Spleen (tissue), 11 donors: ENCODE data around the gene NUP85. TPM values are rescaled to one million over a fixed set of nuclear protein-coding genes. Genes with fewer than 3 reads are reported as not detected.
A peak's percentile ranks its signal among the peaks of the same experiment; 100 is the strongest.

Experiments
- DNase-seq: peaks from one replicate; pipeline ENCODE4 v3.0.0-alpha.2; 2020
- H3K27ac ChIP-seq, 8 donors: fragments of 200-600 bp; sonication (generic) in 7 of 8; 1 replicate in 4 of 8; 2 replicates in 4 of 8; pipeline versions ENCODE4 v1.5.0 to v1.8.0; 2016 to 2021; ENCODE audit warnings: inconsistent platforms in 4 of 8, mild to moderate bottlenecking in 4 of 8, moderate library complexity in 1 of 8
- H3K27me3 ChIP-seq, 7 donors: fragments of 200-600 bp; sonication (generic) in 6 of 7; replicated peaks in 1 of 7; 1 replicate in 4 of 7; 2 replicates in 3 of 7; pipeline versions ENCODE4 v1.5.0 to v1.8.0; 2016 to 2021; ENCODE audit warnings: inconsistent platforms in 3 of 7, mild to moderate bottlenecking in 1 of 7
- H3K36me3 ChIP-seq, 6 donors: fragments of 200-600 bp; sonication (generic) in 5 of 6; 1 replicate in 4 of 6; 2 replicates in 2 of 6; pipeline versions ENCODE4 v1.5.0 to v1.8.0; 2016 to 2021; ENCODE audit warnings: inconsistent platforms in 2 of 6
- H3K4me1 ChIP-seq, 6 donors: fragments of 200-600 bp; sonication (generic) in 5 of 6; 1 replicate in 3 of 6; 2 replicates in 3 of 6; pipeline versions ENCODE4 v1.5.0 to v1.8.0; 2016 to 2021; ENCODE audit warnings: inconsistent platforms in 3 of 6
- H3K4me3 ChIP-seq, 8 donors: fragments of 200-600 bp; sonication (generic) in 7 of 8; 1 replicate in 4 of 8; 2 replicates in 4 of 8; pipeline versions ENCODE4 v1.5.0 to v1.8.0; 2016 to 2021; ENCODE audit warnings: inconsistent platforms in 4 of 8, mild to moderate bottlenecking in 4 of 8, moderate library complexity in 2 of 8
- H3K9me3 ChIP-seq, 8 donors: fragments of 200-600 bp; sonication (generic) in 7 of 8; 1 replicate in 4 of 8; 2 replicates in 4 of 8; pipeline versions ENCODE4 v1.5.0 to v1.8.0; 2016 to 2021; ENCODE audit warnings: inconsistent platforms in 4 of 8
- POLR2A ChIP-seq, 3 donors: fragments of 450-650 bp; IDR thresholded peaks; one replicate each; pipeline ENCODE4 v1.5.1; 2017; ENCODE audit warnings: antibody characterized with exemption in 3 of 3, mild to moderate bottlenecking in 1 of 3
- POLR2AphosphoS5 ChIP-seq, 3 donors: sonication (generic); formaldehyde crosslinking; IDR thresholded peaks; one replicate each; pipeline ENCODE4 v1.5.1; 2017; ENCODE audit warnings: antibody characterized with exemption in 3 of 3
- WGBS, 5 donors: extraction: QIAGEN DNeasy Blood & Tissue Kit in 3 of 5; methylation state at CpG; one replicate each; pipeline versions ENCODE4 v1.1.5 to v1.1.7; 2013 to 2018; 5-methylcytosine and 5-hydroxymethylcytosine counted together
- intact Hi-C: fragments of 100-400 bp; cut with DNase I; formaldehyde crosslinking; loops from one replicate; pipeline ENCODE4 v1.15.0; 2023; ENCODE audit warnings: low total_unique reads
- polyA plus RNA-seq, 3 donors: library from polyadenylated mRNA; stranded (reverse); fragments of 200-250 nt; gene quantifications; one replicate each; pipeline ENCODE4 v1.2.1, GENCODE V29; 2013
- total RNA-seq, 7 donors: library from RNA; depleted of rRNA in 3 of 7; stranded (reverse); fragments of >200 nt in 3 of 7; fragmentation: NEBNext Ultra II Directional in 4 of 7; extraction: Animal tissue kit (Norgen Biotek cat#: 25700) in 4 of 7; gene quantifications; one replicate each; pipeline versions ENCODE4 v1.1.0 to v1.2.1, GENCODE V29; 2016 to 2021
- TF ChIP-seq, protein P1 (sequence below), 11 experiments: fragments of 200-600 bp in 7 of 11; fragments of 450-650 bp in 4 of 11; sonication (generic) in 4 of 11; IDR thresholded peaks in 8 of 11; conservative IDR thresholded peaks in 3 of 11; 1 replicate in 7 of 11; 2 replicates in 4 of 11; pipeline versions ENCODE4 v1.4.0 to v1.8.0; 2016 to 2021; ENCODE audit warnings: antibody characterized with exemption in 11 of 11, inconsistent platforms in 4 of 11, mild to moderate bottlenecking in 1 of 11
- donor health status: healthy with polysubstance abuse.
- donor health status: DM: no; HTN: no; CAD: no; lungs with moderate emphysema.
- donor health status: DM: no; HTN: no; CAD: no.
- donor health status: Bipolar disorder and iron deficiency.
- donor health status: healthy.
- donor health status: DM: no; HTN: no; CAD: no.
- donor health status: DM: yes; HTN: yes; CAD: no.

Gene NUP85
- total and polyA plus RNA-seq, 10 donors: 35.5 to 83.8 (median 63.9) TPM

DNA sequence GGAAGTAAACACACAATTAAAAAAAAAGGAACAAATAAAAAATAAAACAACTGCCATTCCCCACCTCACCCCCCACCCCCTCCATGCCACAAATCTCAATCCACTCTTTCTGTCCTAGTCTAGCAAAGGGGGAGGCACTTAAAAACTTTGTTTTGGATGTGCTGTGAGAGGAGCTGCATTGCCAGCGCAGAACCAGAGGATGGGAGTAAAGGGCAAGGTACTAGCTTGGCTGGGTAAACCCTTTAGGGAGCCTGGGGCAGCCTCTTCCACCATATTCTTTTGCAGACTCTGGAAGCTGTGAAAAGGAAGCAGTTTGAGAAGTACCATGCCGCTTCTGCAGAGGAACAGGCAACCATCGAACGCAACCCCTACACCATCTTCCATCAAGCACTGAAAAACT lies 57.6 kb downstream of the NUP85 start:
- DNase-seq: peak; percentile 24
- peak overlapping the region in 3 of 8 donors; percentile 88 to 95 (median 91) for H3K4me3 ChIP-seq

DNA sequence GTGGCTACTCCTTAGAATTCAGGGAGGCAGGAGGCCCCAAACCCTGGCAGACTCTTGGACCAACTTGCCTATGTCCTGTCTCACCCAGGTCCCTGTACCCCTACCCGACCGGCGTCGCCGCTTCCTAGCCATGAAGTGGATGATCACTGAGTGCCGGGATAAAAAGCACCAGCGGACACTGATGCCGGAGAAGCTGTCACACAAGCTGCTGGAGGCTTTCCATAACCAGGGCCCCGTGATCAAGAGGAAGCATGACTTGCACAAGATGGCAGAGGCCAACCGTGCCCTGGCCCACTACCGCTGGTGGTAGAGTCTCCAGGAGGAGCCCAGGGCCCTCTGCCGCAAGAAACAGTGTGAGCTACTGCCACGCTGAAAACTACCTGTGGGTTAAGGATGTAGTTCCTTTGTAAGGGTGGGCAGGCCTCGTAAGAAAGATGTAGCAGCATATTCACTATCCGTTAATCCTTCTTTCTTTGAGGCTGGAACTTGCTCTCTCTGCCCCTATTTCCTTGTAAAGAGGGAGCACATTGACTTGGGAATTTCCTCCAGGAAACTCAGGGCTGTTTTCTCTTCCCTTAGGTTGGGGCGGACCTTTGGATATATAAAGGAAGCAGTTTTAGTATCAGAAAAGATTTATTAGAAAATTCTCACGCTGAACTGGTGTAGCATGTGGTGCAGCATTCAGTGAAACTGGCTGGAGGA lies 60.3 kb downstream of the NUP85 start:
- WGBS, 5 donors: 64 to 78% (median 70%) methylated on average over 12 to 17 of the region's 17 CpGs
- DNase-seq: peak; percentile 78
- intact Hi-C loops: no loop called here
- peaks cover 14 to 81% (median 59%) of the 10 kb centered on the region in 6 donors for H3K4me1 ChIP-seq
- H3K9me3 ChIP-seq: no peaks in the 10 kb centered on the region
- no peak overlapping the region for H3K4me3 ChIP-seq
- peaks cover 0 to 50% (median 37%) of the 10 kb centered on the region in 6 donors for H3K36me3 ChIP-seq
- TF ChIP-seq POLR2AphosphoS5 (IDR thresholded peaks at IDR 0.05): no peak
- TF ChIP-seq, protein P1, sequence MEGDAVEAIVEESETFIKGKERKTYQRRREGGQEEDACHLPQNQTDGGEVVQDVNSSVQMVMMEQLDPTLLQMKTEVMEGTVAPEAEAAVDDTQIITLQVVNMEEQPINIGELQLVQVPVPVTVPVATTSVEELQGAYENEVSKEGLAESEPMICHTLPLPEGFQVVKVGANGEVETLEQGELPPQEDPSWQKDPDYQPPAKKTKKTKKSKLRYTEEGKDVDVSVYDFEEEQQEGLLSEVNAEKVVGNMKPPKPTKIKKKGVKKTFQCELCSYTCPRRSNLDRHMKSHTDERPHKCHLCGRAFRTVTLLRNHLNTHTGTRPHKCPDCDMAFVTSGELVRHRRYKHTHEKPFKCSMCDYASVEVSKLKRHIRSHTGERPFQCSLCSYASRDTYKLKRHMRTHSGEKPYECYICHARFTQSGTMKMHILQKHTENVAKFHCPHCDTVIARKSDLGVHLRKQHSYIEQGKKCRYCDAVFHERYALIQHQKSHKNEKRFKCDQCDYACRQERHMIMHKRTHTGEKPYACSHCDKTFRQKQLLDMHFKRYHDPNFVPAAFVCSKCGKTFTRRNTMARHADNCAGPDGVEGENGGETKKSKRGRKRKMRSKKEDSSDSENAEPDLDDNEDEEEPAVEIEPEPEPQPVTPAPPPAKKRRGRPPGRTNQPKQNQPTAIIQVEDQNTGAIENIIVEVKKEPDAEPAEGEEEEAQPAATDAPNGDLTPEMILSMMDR (IDR thresholded peaks at IDR 0.05 in 8 of 11, conservative IDR thresholded peaks at IDR 0.05 in 3 of 11): no peak
- TF ChIP-seq POLR2A (IDR thresholded peaks at IDR 0.05): no peak
- peak overlapping the region in 3 of 8 donors; percentile 27 to 57 (median 42) for H3K27ac ChIP-seq
- H3K27me3 ChIP-seq: no peaks in the 10 kb centered on the region

More for the DNA sequence above, 57.6 kb downstream of the NUP85 start:
- 85 to 97% (median 96%) methylated on average over 4 of the region's 4 CpGs for WGBS, 5 donors
- intact Hi-C loops: no loop called here
- Histone ChIP-seq H3K27ac (no peak overlapping the region), H3K27me3 (no peaks in the 10 kb centered on the region), H3K4me1 (peaks cover 28 to 82% (median 63%) of the 10 kb centered on the region in 6 donors), H3K9me3 (no peaks in the 10 kb centered on the region), H3K36me3 (peaks cover 0 to 50% (median 37%) of the 10 kb centered on the region in 6 donors)
- TF ChIP-seq POLR2A (IDR thresholded peaks at IDR 0.05) (no peak), POLR2AphosphoS5 (IDR thresholded peaks at IDR 0.05) (no peak)
- TF ChIP-seq, protein P1 (IDR thresholded peaks at IDR 0.05 in 8 of 11, conservative IDR thresholded peaks at IDR 0.05 in 3 of 11): no peak

DNA sequence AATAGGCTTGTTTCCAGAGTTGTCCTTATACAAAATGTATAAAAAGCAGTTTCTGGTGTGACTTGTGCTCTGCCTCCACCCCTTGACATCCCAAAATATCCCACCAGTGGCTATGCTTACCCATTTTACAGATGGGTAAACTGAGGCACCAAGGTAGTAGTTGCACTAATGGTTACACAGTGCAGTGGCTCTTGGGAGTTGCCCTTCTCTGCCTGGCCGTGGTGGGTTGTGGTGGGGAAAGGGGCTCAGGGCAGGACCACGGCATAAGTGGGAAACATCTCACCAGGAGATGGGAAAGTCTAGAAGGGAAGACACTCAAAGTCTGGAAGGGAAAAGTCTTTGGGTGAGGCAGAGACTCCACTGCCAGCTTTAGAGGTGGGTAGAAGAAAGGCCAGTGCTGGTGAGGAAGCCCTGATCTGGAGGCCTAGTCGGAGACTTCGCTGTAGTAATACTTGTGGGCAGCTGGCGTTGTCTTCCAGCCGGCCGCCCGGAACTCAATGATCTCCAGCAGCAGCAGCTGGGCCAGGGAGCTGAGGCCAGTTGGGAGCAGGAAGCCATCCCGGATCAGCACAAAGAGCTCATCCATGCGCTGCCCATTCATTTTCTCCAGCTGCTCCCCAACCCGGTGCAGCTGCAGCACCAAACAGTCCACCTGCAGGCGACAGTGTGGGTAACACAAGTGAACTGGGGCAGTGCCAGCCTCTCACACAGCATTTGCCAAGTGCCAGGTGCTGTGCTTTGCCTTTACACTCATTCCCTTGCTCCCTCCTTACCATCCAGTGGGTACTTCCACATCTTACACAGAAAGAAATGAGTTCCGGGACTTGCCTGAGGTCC lies 61.1 kb downstream of the NUP85 start:
- Histone ChIP-seq H3K4me1 (peaks cover 14 to 80% (median 58%) of the 10 kb centered on the region in 6 donors), H3K36me3 (peaks cover 0 to 50% (median 37%) of the 10 kb centered on the region in 6 donors), H3K9me3 (no peaks in the 10 kb centered on the region), H3K27ac (peak overlapping the region in 3 of 8 donors; percentile 31 to 98 (median 57)), H3K27me3 (no peaks in the 10 kb centered on the region), H3K4me3 (no peak overlapping the region)
- TF ChIP-seq POLR2AphosphoS5 (IDR thresholded peaks at IDR 0.05) (peak in 1 of 3 donors; percentile 51), POLR2A (IDR thresholded peaks at IDR 0.05) (no peak)
- TF ChIP-seq, protein P1 (IDR thresholded peaks at IDR 0.05 in 8 of 11, conservative IDR thresholded peaks at IDR 0.05 in 3 of 11): no peak
- DNase-seq: peak; percentile 59
- intact Hi-C loops: no loop called here
- WGBS, 5 donors: 75 to 91% (median 84%) methylated on average over 13 of the region's 13 CpGs

DNA sequence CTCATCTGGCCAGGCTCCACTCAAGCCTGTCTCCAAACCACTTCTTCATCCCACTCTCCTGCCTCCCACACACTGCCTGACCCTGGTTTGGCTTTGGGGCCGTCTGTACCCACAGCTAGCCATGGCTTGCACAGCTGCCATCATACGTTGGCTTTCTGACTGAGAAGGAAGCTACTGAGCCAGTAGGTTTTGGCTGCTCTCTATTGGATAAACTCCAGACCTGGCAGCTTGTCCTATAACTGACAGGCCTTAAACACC lies 61.6 kb downstream of the NUP85 start:
- TF ChIP-seq POLR2A (IDR thresholded peaks at IDR 0.05) (no peak), POLR2AphosphoS5 (IDR thresholded peaks at IDR 0.05) (no peak)
- TF ChIP-seq, protein P1 (IDR thresholded peaks at IDR 0.05 in 8 of 11, conservative IDR thresholded peaks at IDR 0.05 in 3 of 11): no peak
- Histone ChIP-seq H3K36me3 (peaks cover 0 to 50% (median 37%) of the 10 kb centered on the region in 6 donors), H3K9me3 (no peaks in the 10 kb centered on the region), H3K4me3 (no peak overlapping the region), H3K27ac (peak overlapping the region in 3 of 8 donors; percentile 31 to 98 (median 57)), H3K4me1 (peaks cover 16 to 81% (median 63%) of the 10 kb centered on the region in 6 donors), H3K27me3 (no peaks in the 10 kb centered on the region)
- 28 to 69% (median 55%) methylated on average over 2 of the region's 2 CpGs for WGBS, 5 donors
- no peak for DNase-seq
- intact Hi-C loops: no loop called here
